ENCODE results near the gene GPR176. TPM values are rescaled to one million over a fixed set of nuclear protein-coding genes. Genes with fewer than 3 reads are reported as not detected.

The GPR176 gene
- total RNA-seq, 1 donor from 2014 or later: 32.1 TPM

GRCh38 chr15:39761006-39761405 is 159.1 kb downstream of the GPR176 start:
- TF ChIP-seq CTCF (conservative IDR thresholded peaks at IDR 0.05; ENCODE audit: low read depth, low read length): no peak
- H3K4me3 ChIP-seq (ENCODE audit: low read depth, low read length): no peak overlapping the region
- DNase-seq (ENCODE audit: low read depth): no peak

GRCh38 chr15:39756806-39757522 is 163.1 kb downstream of the GPR176 start:
- peak; percentile 82 for TF ChIP-seq CTCF (conservative IDR thresholded peaks at IDR 0.05; ENCODE audit: low read depth, low read length)

GRCh38 chr15:39752991-39753390 is 167.1 kb downstream of the GPR176 start:
- DNase-seq (ENCODE audit: low read depth): no peak
- no peak for TF ChIP-seq CTCF (conservative IDR thresholded peaks at IDR 0.05; ENCODE audit: low read depth, low read length)

More at GRCh38 chr15:39756806-39757522, 163.1 kb downstream of the GPR176 start:
- no peak overlapping the region for H3K4me3 ChIP-seq (ENCODE audit: low read depth, low read length)
- peak; percentile 33 for DNase-seq (ENCODE audit: low read depth)

GRCh38 chr15:39752246-39752645 is 167.8 kb downstream of the GPR176 start:
- TF ChIP-seq CTCF (conservative IDR thresholded peaks at IDR 0.05; ENCODE audit: low read depth, low read length): no peak
- DNase-seq (ENCODE audit: low read depth): no peak
- H3K4me3 ChIP-seq (ENCODE audit: low read depth, low read length): no peak overlapping the region

More at GRCh38 chr15:39752991-39753390, 167.1 kb downstream of the GPR176 start:
- no peak overlapping the region for H3K4me3 ChIP-seq (ENCODE audit: low read depth, low read length)

Other genes starting within 250 kb of the GPR176 start
- 1.2 and 1.3 TPM in 2 replicates for gene FSIP1, start 137.4 kb downstream of the GPR176 start, total RNA-seq
- 79.6 and 100 TPM in 2 replicates for gene EIF2AK4, start 13.8 kb upstream of the GPR176 start, total RNA-seq
- gene SRP14, start 118.9 kb upstream of the GPR176 start, total RNA-seq: 277 and 402 TPM in 2 replicates
- gene BMF, start 188.6 kb upstream of the GPR176 start, total RNA-seq: 4.6 and 33.1 TPM in 2 replicates
- gene BUB1B, start 240.8 kb upstream of the GPR176 start, total RNA-seq: 59.8 and 86.4 TPM in 2 replicates